Left ventricle myocardium inferior (tissue), 1 donor: Measurements from ENCODE around the gene RORB. TPM values are rescaled to one million over a fixed set of nuclear protein-coding genes. Genes with fewer than 3 reads are reported as not detected.

Experiments
- DNase-seq: peaks from one replicate; pipeline ENCODE4 v3.0.0-alpha.2; 2020
- H3K27ac ChIP-seq: fragments of 200-600 bp; replicated peaks from 2 replicates; pipeline ENCODE4 v1.8.0; 2021
- H3K27me3 ChIP-seq: fragments of 200-600 bp; 2 replicates; pipeline ENCODE4 v1.8.0; 2021; ENCODE audit warnings: low read depth
- H3K36me3 ChIP-seq: fragments of 200-600 bp; 2 replicates; pipeline ENCODE4 v1.8.0; 2021
- H3K4me1 ChIP-seq: fragments of 200-600 bp; 2 replicates; pipeline ENCODE4 v1.8.0; 2021
- H3K4me3 ChIP-seq: fragments of 200-600 bp; 2 replicates; pipeline ENCODE4 v1.8.0; 2021; ENCODE audit warnings: mild to moderate bottlenecking, moderate library complexity
- H3K9me3 ChIP-seq: fragments of 200-600 bp; replicated peaks from 2 replicates; pipeline ENCODE4 v1.8.0; 2021
- CTCF ChIP-seq: fragments of 200-600 bp; IDR thresholded peaks from 2 replicates; pipeline ENCODE4 v1.8.0; 2021; ENCODE audit warnings: antibody characterized with exemption, mild to moderate bottlenecking, borderline replicate concordance
- intact Hi-C: fragments of 100-400 bp; cut with micrococcal nuclease; formaldehyde crosslinking; loops from one replicate; pipeline ENCODE4 v1.11.0; 2022
- total RNA-seq: library from RNA; stranded (reverse); fragmentation: NEBNext Ultra II Directional; extraction: Animal tissue kit (Norgen Biotek cat#: 25700); gene quantifications from one replicate; pipeline ENCODE4 v1.2.1, GENCODE V29; 2021
- donor health status: DM: no; HTN: yes; CAD: no; lungs with severe emphysema.

The RORB gene
- total RNA-seq, 1 donor from 2014 or later, result 1.2 TPM

- Histone ChIP-seq H3K4me3 (no peak overlapping the region), H3K4me1 (peaks cover 36% of the 10 kb centered on the region), H3K36me3 (no peaks in the 10 kb centered on the region), H3K27ac (no peak overlapping the region), H3K27me3 (peaks cover 57% of the 10 kb centered on the region), H3K9me3 (no peaks in the 10 kb centered on the region)
- intact Hi-C loops, result no loop called here
- no peak for TF ChIP-seq CTCF
- DNase-seq, result no peak
Observed at GRCh38 chr9:74501570-74501969, 4.4 kb downstream of the RORB start.

GRCh38 chr9:74503219-74503618 is 6.1 kb downstream of the RORB start:
- Histone ChIP-seq H3K9me3 (no peaks in the 10 kb centered on the region), H3K4me3 (no peak overlapping the region), H3K36me3 (no peaks in the 10 kb centered on the region), H3K4me1 (peaks cover 25% of the 10 kb centered on the region), H3K27me3 (peaks cover 42% of the 10 kb centered on the region), H3K27ac (no peak overlapping the region)
- no peak for DNase-seq
- no peak for TF ChIP-seq CTCF
- intact Hi-C loops, result no loop called here

GRCh38 chr9:74503666-74504065 is 6.5 kb downstream of the RORB start:
- Histone ChIP-seq H3K27ac (no peak overlapping the region), H3K4me1 (peaks cover 20% of the 10 kb centered on the region), H3K9me3 (no peaks in the 10 kb centered on the region), H3K36me3 (no peaks in the 10 kb centered on the region), H3K4me3 (no peak overlapping the region), H3K27me3 (peaks cover 37% of the 10 kb centered on the region)
- no peak for TF ChIP-seq CTCF
- intact Hi-C loops, result no loop called here
- no peak for DNase-seq

- TF ChIP-seq CTCF, result no peak
- H3K9me3 ChIP-seq, result no peaks in the 10 kb centered on the region
- DNase-seq, result no peak
- intact Hi-C loops, result no loop called here
- no peaks in the 10 kb centered on the region for H3K4me1 ChIP-seq
- no peak overlapping the region for H3K4me3 ChIP-seq
- H3K27me3 ChIP-seq, result no peaks in the 10 kb centered on the region
- no peak overlapping the region for H3K27ac ChIP-seq
- H3K36me3 ChIP-seq, result no peaks in the 10 kb centered on the region
Observed at GRCh38 chr9:74511333-74511732, 14.2 kb downstream of the RORB start.

- no peak for TF ChIP-seq CTCF
- no peaks in the 10 kb centered on the region for H3K4me1 ChIP-seq
Observed at GRCh38 chr9:74512416-74512815, 15.3 kb downstream of the RORB start.

GRCh38 chr9:74513221-74513620 is 16.1 kb downstream of the RORB start:
- no peaks in the 10 kb centered on the region for H3K9me3 ChIP-seq
- H3K4me1 ChIP-seq, result no peaks in the 10 kb centered on the region
- H3K27me3 ChIP-seq, result no peaks in the 10 kb centered on the region
- H3K4me3 ChIP-seq, result no peak overlapping the region
- no peak for TF ChIP-seq CTCF
- H3K27ac ChIP-seq, result no peak overlapping the region
- no peaks in the 10 kb centered on the region for H3K36me3 ChIP-seq
- intact Hi-C loops, result no loop called here
- no peak for DNase-seq

More at GRCh38 chr9:74512416-74512815, 15.3 kb downstream of the RORB start:
- H3K36me3 ChIP-seq, result no peaks in the 10 kb centered on the region
- H3K27ac ChIP-seq, result no peak overlapping the region
- H3K4me3 ChIP-seq, result no peak overlapping the region
- H3K9me3 ChIP-seq, result no peaks in the 10 kb centered on the region
- no peak for DNase-seq
- no peaks in the 10 kb centered on the region for H3K27me3 ChIP-seq
- intact Hi-C loops, result no loop called here
